GM23248 (cell line): ENCODE data around the gene NRG3.

Experiments
- EZH2 ChIP-seq: fragments of 200-600 bp; sonication (generic); IDR thresholded peaks from 2 replicates; pipeline ENCODE4 v1.6.1; 2018; ENCODE audit warnings: antibody characterized with exemption, mild to moderate bottlenecking; ENCODE audit not compliant: insufficient read depth, poor library complexity, severe bottlenecking
- EZH2phosphoT487 ChIP-seq: fragments of 200-600 bp; sonication (generic); IDR thresholded peaks from 2 replicates; pipeline ENCODE4 v1.6.1; 2018; ENCODE audit warnings: antibody characterized with exemption, moderate library complexity, mild to moderate bottlenecking, low read depth; ENCODE audit not compliant: insufficient read depth

DNA sequence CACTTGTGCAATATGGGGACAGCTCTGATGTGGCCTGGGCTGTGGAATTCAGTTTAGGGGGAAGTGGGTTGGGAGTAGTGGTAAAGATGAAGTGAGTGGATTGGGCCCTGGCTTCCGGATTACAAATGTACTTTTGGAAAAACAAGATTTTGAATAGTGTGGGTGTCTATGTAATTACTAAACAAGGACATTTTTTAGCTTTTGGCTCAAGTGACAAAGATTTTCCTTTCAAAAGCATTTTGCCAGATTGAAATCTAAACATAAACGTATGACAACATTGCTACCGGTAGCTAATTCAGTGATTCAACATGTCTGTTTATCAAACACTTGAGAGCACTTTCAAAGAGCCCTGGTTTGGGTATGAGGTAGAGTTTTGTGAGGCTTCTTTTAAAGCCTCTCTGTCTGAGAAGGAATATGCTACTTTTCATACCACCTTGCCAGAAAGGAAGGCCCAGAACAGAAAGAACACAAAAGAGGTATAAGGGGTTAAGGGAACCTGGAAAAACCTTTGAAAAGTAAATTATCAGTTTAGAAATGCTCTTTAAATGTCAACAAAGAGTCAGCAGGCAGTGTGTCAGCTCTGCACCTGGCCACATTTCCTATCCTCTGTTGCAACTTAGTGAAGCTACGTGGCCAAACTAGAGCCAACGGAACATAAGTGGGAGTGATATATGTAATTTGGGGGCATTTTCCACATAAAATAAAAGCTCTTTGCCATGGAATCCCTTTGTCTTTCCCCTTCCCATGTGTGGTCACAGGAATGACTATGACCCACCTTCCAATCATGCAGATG lies 516.1 kb downstream of the NRG3 start:
- no peak for TF ChIP-seq EZH2
- TF ChIP-seq EZH2phosphoT487, result no peak
